ENCODE data around the gene SRCAP. TPM values are rescaled to one million over a fixed set of nuclear protein-coding genes. Genes with fewer than 3 reads are reported as not detected.

SRCAP gene
- total RNA-seq, 2 donors from 2014 or later = 22.5 to 25.0 TPM

DNA sequence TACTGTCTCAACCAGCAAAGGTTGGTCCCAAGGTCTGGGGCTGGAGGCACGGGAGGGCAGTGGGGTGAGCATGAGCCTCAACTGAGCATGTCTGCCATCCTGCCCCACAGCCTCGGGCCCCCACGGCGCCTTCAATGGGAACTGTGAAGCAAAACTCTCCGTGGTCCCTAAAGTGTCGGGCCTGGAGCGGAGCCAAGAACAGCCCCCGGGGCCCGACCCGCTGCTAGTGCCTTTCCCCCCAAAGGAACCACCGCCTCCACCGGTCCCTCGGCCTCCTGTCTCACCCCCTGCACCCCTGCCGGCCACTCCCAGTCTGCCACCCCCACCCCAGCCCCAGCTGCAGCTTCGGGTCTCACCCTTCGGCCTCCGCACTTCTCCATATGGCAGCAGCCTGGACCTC lies 36.5 kb upstream of the SRCAP start:
- Histone ChIP-seq H3K9me3 (no peaks in the 10 kb centered on the region), H3K4me3 (no peak overlapping the region), H3K36me3 (peaks cover 56% of the 10 kb centered on the region), H3K4me1 (peaks cover 0 to 50% of the 10 kb centered on the region in 2 donors), H3K27ac (no peak overlapping the region), H3K27me3 (no peaks in the 10 kb centered on the region)
- no peak for DNase-seq (ENCODE audit: low spot score)
- TF ChIP-seq, protein P1, sequence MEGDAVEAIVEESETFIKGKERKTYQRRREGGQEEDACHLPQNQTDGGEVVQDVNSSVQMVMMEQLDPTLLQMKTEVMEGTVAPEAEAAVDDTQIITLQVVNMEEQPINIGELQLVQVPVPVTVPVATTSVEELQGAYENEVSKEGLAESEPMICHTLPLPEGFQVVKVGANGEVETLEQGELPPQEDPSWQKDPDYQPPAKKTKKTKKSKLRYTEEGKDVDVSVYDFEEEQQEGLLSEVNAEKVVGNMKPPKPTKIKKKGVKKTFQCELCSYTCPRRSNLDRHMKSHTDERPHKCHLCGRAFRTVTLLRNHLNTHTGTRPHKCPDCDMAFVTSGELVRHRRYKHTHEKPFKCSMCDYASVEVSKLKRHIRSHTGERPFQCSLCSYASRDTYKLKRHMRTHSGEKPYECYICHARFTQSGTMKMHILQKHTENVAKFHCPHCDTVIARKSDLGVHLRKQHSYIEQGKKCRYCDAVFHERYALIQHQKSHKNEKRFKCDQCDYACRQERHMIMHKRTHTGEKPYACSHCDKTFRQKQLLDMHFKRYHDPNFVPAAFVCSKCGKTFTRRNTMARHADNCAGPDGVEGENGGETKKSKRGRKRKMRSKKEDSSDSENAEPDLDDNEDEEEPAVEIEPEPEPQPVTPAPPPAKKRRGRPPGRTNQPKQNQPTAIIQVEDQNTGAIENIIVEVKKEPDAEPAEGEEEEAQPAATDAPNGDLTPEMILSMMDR (IDR thresholded peaks at IDR 0.05) = no peak

DNA sequence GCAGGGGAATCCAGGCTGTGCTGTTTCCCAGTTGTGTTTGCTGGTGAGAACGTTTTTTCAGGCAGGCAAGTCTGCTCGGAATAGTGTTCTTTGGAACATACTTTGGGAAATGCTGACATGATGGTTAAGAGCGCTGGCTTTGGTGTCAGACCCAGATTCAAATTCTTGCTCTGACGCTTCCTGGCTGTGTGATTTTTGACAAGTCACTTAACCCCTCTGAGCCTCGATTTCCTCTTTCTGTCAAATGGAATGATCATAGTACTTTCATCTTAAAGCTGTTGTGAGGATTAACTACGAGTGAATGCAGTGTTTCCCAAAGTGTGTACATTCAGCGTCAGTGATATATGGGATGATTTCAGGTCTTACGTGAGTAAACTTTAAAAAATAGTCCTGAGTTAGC lies 35.9 kb upstream of the SRCAP start:
- peaks cover 0 to 48% of the 10 kb centered on the region in 2 donors for H3K4me1 ChIP-seq
- H3K27me3 ChIP-seq = no peaks in the 10 kb centered on the region
- H3K9me3 ChIP-seq = no peaks in the 10 kb centered on the region
- DNase-seq (ENCODE audit: low spot score) = no peak
- H3K36me3 ChIP-seq = peaks cover 62% of the 10 kb centered on the region
- H3K27ac ChIP-seq = no peak overlapping the region
- no peak overlapping the region for H3K4me3 ChIP-seq
- TF ChIP-seq, protein P1 (IDR thresholded peaks at IDR 0.05) = no peak

DNA sequence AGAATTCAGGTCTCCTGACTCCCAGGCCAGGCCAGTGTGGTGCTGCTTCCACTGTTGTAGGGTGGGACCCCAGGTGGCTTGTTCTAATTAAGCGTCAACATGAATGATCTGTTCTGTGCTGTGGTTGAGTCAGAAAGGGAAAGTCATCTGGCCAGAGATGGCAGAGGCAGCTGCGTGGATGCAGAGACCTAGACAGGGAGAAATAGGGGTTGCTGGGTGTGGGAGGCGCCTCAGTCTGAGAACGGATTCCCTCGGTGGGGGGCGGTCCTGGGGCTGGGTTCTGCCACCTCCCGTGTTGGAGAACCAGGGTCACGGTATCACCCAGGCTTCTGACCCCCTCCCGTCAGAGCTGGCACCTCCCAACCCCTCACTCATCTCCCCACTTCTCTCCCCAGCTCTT lies 35.2 kb upstream of the SRCAP start:
- Histone ChIP-seq H3K27ac (no peak overlapping the region), H3K27me3 (no peaks in the 10 kb centered on the region), H3K36me3 (peaks cover 70% of the 10 kb centered on the region), H3K4me3 (no peak overlapping the region), H3K9me3 (no peaks in the 10 kb centered on the region), H3K4me1 (peaks cover 0 to 48% of the 10 kb centered on the region in 2 donors)
- TF ChIP-seq, protein P1 (IDR thresholded peaks at IDR 0.05) = no peak
- no peak for DNase-seq (ENCODE audit: low spot score)

DNA sequence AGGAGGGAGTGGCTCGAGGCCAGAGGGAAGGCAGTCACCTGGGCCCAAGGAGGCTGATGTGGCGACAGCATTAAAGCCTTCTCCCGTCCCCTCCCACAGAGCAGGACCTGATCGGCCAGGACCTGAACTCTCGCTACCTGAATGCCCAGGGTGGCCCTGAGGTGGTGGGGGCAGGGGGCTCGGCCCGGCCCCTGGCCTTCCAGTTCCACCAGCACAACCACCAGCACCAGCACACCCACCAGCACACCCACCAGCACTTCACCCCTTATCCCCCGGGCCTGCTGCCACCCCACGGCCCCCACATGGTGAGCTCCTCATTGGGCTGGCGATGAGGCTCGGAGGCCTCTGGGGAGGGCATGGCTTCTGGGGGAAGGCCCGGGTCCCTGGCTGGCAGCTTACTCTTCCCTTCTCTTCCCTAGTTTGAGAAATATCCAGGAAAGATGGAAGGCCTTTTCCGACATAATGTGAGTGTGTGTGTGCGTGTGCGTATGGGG lies 34.3 kb upstream of the SRCAP start:
- no peak for DNase-seq (ENCODE audit: low spot score)
- Histone ChIP-seq H3K36me3 (peaks cover 78% of the 10 kb centered on the region), H3K27ac (no peak overlapping the region), H3K27me3 (no peaks in the 10 kb centered on the region), H3K4me3 (no peak overlapping the region), H3K4me1 (peaks cover 0 to 48% of the 10 kb centered on the region in 2 donors), H3K9me3 (no peaks in the 10 kb centered on the region)
- TF ChIP-seq, protein P1 (IDR thresholded peaks at IDR 0.05) = no peak

DNA sequence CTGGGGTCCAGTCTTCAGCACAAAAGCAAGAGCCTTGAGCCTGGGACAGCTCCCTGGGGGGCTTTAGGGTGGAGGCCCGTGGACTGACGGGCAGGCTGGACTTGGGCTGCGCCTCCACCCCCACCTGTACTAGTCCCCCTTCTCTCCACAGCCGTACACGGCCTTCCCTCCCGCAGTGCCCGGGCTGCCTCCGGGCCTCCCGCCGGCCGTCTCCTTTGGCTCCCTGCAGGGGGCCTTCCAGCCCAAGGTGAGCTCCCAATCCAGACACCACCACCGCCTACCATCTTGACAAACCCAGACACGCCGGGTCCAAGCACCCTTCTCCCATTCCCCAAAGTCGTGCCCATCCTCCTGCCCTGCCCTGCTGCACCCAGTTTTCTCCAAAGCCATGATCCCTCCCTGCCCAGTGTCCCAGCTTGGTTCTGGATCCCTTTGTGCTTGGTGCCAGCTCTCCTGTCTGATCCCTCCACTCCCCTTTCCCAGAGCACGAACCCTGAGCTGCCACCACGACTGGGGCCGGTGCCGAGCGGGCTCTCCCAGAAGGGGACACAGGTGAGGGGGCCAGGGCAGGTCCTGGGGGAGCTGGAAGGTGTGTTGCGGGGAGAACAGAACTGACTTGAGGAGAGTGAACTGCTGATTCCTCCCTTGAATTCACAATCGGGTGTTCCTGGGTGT lies 33.7 kb upstream of the SRCAP start:
- no peak overlapping the region for H3K4me3 ChIP-seq
- H3K27ac ChIP-seq = no peak overlapping the region
- TF ChIP-seq, protein P1 (IDR thresholded peaks at IDR 0.05) = no peak
- H3K9me3 ChIP-seq = no peaks in the 10 kb centered on the region
- H3K36me3 ChIP-seq = peaks cover 84% of the 10 kb centered on the region
- peaks cover 0 to 43% of the 10 kb centered on the region in 2 donors for H3K4me1 ChIP-seq
- H3K27me3 ChIP-seq = no peaks in the 10 kb centered on the region
- DNase-seq (ENCODE audit: low spot score) = no peak

DNA sequence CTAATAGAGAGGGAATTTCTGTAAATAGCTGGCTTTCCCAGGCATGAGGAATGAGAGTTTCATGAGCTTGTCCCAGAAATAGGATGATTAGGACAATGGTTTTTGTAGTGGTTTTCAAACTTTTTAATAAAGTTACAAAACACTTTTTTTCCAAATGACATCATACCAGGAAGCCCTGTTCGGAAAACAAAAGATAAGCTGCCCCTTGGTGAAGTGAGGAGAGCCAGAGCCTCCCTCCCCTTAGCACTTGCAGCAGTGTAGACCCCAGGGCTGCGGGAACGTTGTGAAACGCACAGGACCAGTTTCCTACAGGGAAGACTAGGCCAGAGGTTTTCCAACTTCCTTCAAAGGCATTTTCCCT lies 33.2 kb upstream of the SRCAP start:
- DNase-seq (ENCODE audit: low spot score) = no peak
- TF ChIP-seq, protein P1 (IDR thresholded peaks at IDR 0.05) = no peak

More for the DNA sequence above, 33.2 kb upstream of the SRCAP start:
- no peak overlapping the region for H3K27ac ChIP-seq
- H3K4me1 ChIP-seq = peaks cover 0 to 37% of the 10 kb centered on the region in 2 donors
- no peak overlapping the region for H3K4me3 ChIP-seq
- no peaks in the 10 kb centered on the region for H3K9me3 ChIP-seq
- H3K27me3 ChIP-seq = no peaks in the 10 kb centered on the region
- peaks cover 90% of the 10 kb centered on the region for H3K36me3 ChIP-seq

All from right atrium auricular region (tissue), 2 donors.